ENCODE data around the gene SOX21. TPM values are rescaled to one million over a fixed set of nuclear protein-coding genes. Genes with fewer than 3 reads are reported as not detected.

SOX21 gene
- total RNA-seq, 1 experiment from 2014 or later: not detected

DNA sequence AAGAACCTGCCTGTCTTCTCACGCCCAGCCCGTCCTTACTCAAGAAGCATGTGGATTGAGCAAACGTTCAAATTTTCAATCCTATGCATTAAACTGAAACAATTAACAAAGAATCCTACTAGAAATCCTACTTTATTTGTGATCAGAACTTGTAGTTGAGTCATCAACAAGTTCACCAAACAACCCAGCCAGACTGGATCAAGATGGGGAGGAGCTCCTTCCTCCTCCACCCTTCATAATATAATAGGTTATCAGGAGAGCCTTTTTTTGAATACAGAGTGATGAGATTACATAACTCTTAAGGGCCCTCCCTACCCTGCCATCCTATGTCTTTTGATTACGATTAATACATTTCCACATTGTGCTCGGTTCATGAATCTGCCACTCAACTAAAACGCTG lies 32.7 kb downstream of the SOX21 start:
- DNase-seq (ENCODE audit: low spot score): no peak

DNA sequence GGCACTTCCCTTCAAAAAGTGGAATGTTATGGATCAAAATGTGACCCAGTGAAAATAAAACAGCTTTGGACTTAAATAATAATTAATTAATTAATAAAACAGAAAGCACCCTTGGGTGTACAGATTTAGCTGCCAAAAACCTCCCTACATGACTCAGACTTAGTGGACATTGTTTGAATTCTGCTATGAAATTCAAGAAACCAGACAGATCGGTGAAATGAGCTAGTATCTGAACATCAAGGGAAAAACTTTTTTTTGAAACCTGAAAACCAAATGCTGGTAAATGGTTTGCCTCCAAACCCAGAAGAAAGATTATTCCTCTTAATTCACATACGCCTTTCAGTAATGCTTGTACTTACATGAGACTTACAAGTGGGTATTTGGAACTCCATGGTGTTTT lies 33.5 kb downstream of the SOX21 start:
- DNase-seq (ENCODE audit: low spot score): no peak

DNA sequence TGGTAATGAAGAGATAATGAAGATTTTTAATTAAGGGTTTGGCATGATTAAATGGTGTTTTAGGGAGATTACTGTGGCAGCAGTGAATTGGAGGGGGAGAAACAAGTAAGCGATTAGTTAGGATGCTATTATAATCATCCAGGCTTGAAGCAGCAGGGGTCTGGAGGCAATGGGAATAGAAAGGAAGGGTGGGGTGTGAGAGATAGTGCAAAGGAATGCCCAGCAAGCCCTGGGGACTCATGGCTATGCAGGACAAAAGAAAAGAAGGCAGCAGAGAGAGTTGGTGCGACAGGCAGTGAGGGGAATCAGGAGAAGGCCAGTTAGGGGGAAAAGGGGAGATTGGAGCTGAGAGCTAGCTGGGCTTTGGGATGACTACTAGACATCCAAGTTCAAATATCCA lies 34.5 kb downstream of the SOX21 start:
- DNase-seq (ENCODE audit: low spot score): no peak

DNA sequence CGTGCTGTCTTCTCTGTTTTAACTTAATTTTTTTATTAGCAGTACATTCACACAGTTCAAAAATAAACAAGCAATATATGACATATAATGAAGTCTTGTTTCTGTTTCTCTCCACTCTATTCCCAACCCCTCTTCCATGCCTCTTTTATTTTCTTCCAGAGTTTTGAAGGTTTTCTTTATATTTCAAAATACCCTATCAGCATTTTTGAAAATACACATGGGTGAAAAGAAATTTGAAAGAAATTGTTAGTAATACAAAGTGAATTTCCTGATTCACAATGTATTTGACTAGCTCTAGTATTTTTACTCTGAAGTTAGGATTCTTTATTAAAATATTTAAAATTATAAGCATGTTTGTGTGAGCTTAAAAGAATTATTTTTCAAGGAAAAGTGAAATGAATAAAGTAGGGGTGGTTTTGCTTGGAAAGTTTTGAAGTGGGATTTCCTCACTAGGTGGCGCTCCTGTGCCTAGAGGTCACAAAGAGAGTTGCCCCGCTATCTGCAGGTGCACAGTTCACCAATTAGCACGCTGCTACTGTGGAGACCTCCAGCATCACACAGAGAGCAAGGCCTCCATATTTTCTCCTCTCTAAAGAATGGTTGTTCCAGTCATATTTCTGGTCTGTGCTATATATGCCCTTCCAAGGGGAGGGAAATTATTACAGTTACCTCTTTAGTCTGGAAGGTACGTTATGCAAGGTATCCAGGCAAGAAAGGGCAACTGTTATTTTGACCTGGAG lies 37.6 kb downstream of the SOX21 start:
- DNase-seq (ENCODE audit: low spot score): peak; percentile 54

DNA sequence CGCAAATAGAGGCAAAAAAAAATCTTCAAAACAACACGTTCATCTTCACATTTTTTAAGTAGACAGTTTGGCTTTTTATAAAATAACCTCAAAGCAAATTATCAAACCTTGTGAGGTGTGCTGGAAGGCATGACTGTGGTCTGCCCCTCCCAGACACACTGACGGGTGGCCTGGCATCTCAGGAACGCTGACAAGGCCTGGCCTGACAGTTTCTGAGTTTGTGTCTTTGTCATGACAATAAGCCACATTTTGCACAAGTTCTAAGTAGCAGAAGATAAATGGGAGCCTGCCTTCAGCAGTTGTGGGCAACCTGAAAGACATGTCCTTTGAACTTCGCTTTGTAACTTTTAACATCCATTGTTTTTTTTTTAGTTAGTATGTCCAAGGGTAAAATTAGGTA lies 38.5 kb downstream of the SOX21 start:
- no peak for DNase-seq (ENCODE audit: low spot score)

DNA sequence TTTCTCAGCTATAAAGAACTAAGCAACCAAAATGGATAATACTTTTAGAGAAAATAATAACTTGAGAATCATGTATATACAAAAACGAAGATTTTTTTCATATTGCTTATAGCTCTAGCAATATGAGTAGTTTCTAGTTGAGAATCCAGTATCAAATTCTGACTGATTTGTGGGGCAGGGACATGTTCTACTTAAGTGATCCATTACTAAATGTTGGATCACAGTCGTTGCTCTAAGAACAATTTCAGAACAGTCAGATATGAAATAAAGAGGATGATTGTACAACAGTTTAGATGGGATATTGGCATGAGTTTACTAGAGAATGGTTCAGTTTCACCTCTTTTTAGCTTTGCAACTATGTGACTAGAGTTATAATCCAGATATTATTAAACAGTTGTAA lies 39.9 kb downstream of the SOX21 start:
- no peak for DNase-seq (ENCODE audit: low spot score)

DNA sequence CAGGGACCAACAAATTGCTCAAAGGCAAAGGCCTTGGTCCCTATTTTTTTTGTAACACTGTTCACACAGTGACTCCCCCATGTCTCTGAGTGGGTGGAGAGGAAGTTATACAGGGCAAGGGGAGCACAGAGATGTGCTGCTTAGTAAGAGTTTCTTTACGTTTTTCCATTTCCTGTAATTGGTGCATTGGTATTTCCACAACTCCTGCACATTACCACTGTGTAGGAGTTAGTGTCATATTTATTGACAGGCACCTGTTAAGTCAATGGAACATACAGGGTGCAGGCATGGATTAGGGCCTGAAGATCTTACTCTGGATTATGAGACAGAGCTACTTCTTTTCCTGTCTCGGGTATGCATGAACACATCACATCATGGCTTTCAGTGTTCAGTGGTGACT lies 45.2 kb downstream of the SOX21 start:
- no peak for DNase-seq (ENCODE audit: low spot score)

DNA sequence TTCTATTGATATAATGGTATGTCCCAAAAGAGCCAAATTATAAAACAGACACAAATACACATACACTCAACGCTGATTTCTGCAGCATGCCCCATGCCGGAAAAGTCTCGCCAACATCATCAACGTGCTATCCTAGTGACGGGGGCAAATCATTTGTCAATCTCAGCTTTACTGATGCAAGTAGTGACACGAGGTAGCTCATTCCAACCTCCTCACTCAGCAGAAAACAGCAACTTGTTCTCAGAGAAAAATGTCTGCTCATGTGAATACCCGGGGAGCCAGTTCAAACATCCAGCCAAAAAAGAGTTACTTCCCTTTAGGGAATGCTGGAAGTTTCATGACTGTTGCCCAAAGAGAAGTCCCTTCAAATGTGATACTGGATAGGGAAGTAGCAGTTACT lies 46.3 kb downstream of the SOX21 start:
- DNase-seq (ENCODE audit: low spot score): no peak

DNA sequence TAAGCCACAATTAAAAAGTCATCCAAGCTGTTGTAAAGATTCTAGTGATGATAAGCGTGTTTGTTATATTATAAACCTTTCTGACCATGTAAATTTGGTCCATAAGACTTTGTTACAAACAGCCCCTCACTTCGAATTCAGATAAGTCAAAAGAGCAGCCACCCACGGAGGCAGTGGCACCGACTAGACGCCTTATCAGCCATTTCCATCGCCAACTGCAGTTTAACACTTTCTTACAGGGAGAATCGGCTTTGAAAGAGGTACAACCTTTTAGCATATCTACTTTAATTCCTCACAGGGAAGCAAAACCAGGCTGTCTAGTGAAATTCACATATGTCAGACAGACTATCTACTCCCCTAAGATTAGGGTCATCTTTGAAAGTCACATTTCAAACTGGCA lies 47.5 kb downstream of the SOX21 start:
- DNase-seq (ENCODE audit: low spot score): no peak

DNA sequence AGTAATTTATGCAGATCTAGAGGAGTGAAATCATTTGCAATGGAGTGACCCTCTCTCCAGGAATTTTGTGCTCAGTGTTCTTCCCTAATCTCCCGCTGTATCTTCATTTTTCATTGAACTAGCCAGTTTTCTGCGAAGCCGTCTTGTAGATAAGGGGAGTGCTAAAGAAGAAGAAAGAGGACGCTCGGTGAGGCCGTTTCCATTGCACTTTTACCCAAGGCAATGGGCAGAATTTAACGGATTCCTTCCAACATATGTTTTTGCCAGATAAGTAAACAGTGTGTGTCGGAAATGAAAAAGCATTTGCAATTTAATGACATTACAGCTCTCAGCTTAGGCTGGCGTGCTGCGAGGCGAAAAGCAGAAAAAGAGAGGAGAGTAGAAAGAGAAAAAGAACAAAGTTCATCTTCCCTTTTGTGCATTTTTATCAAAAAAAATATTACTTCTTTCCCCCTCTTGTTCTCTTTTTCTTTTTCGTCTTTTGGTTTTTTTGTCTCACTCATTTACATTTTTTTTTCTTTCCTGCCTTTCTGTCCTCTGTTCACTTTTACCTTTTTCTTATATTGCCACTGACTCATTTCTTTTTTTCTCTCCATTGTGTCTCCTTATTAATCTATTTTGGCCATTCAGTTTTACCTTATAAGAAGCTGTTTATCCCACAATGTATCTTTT lies 49.9 kb downstream of the SOX21 start:
- DNase-seq (ENCODE audit: low spot score): no peak

DNA sequence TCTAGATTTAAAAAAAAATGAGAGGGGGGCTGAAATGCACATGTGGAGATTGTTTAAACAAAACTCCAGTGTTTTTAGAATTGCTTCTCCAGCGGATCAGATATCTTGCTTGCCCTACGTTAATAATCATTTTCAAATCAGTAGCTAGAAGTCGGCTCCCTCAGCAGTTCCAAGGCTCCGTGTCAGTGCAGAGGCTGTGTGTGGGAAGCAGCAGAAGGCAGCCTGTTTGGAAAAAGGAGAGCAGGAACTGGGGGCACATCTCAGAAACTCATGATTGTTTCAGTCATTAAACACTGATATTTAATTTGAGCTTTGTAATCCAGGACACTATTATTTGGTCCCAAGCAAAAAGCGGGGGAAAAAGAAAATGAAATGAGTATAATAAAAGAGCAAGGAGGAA lies 50.9 kb downstream of the SOX21 start:
- no peak for DNase-seq (ENCODE audit: low spot score)

DNA sequence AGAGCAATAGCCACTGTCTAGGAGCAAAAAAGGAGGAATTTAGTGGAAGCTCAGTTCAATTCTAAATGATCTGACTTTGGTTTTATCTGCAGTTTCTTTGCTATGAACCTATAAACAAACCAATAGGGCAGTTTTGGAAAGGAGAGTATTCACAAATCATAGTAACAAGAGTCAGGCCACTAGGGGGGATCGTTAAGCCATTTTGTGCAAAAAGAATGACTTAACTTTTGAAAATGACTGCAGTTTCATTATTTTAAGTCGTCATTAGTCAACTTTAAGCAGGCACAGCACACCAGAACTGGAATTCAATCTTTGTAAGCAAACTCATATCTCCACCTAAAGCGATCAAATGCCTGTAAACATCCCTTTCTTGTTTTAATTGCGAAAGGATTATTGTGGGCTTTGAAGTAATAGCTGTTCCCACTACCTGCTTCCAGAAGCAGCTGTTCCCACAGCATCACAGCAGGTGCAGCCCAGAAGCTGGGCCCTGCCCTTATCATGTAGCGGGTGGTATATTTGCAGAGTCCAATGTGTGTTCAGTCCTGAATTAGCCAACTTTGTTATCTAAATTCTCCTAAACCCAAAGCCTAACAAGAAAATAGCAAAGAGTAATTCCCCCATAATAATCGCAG lies 51.5 kb downstream of the SOX21 start:
- DNase-seq (ENCODE audit: low spot score): peak; percentile 21

Other genes starting within 250 kb of the SOX21 start
- not detected in 2 replicates for gene DCT, start 232.9 kb downstream of the SOX21 start, total RNA-seq (2014; rRNA removed; shearing (Covaris generic))
- 15.1 and 23.8 TPM in 2 replicates for gene TGDS, start 116.4 kb downstream of the SOX21 start, total RNA-seq (2014; rRNA removed; shearing (Covaris generic))
- 14.8 and 16.3 TPM in 2 replicates for gene GPR180, start 110.7 kb downstream of the SOX21 start, total RNA-seq (2014; rRNA removed; shearing (Covaris generic))

All from A172 (cell line).